Kidney epithelial cell (primary cell): ENCODE data around the gene AP3D1. TPM values are rescaled to one million over a fixed set of nuclear protein-coding genes. Genes with fewer than 3 reads are reported as not detected.

Experiments used
- DNase-seq: peaks from one replicate; pipeline ENCODE4 v3.0.0-alpha.2; 2010; ENCODE audit warnings: low read depth
- H3K27me3 ChIP-seq: 2 replicates; pipeline ENCODE4 v1.6.0; 2011; ENCODE audit warnings: low read length; ENCODE audit not compliant: control insufficient read depth, insufficient read depth
- H3K36me3 ChIP-seq: 2 replicates; pipeline ENCODE4 v1.5.1; 2011; ENCODE audit warnings: low read length; ENCODE audit not compliant: control insufficient read depth, insufficient read depth
- H3K4me3 ChIP-seq: 2 replicates; pipeline ENCODE4 v1.5.1; 2011; ENCODE audit warnings: low read depth, mild to moderate bottlenecking, control low read depth, low read length
- total RNA-seq: library from RNA; depleted of rRNA; stranded (reverse); fragments of >200 nt; gene quantifications from 2 replicates; pipeline ENCODE4 v1.2.3, GENCODE V29; 2015
- TF ChIP-seq, protein P1 (sequence below): IDR thresholded peaks from 2 replicates; pipeline ENCODE4 v1.5.1; 2011; ENCODE audit warnings: mild to moderate bottlenecking, moderate library complexity, low read length, control low read depth, inconsistent platforms; ENCODE audit not compliant: insufficient read depth, poor library complexity, severe bottlenecking

The AP3D1 gene
- total RNA-seq, 1 donor from 2014 or later = 178 TPM

DNA sequence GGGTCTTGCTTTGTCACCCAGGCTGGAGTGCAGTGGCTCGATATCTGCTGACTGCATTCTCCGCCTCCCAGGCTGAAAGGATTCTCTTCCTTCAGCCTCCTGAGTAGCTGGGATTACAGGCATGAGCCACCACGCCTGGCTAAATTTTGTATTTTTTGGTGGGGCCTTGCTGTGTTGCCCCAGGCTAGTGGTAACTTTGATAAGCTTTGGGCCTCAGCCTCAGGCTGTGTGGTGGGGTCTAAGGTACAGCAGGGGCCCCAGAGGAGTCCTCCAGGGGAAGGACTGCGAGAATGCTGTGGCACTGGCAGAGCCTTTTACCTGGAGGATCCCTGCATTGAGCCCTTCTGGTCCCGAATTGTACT, 19.6 kb upstream of the AP3D1 start:
- Histone ChIP-seq H3K36me3 (no peaks in the 10 kb centered on the region), H3K27me3 (no peaks in the 10 kb centered on the region), H3K4me3 (no peak overlapping the region)
- TF ChIP-seq, protein P1, sequence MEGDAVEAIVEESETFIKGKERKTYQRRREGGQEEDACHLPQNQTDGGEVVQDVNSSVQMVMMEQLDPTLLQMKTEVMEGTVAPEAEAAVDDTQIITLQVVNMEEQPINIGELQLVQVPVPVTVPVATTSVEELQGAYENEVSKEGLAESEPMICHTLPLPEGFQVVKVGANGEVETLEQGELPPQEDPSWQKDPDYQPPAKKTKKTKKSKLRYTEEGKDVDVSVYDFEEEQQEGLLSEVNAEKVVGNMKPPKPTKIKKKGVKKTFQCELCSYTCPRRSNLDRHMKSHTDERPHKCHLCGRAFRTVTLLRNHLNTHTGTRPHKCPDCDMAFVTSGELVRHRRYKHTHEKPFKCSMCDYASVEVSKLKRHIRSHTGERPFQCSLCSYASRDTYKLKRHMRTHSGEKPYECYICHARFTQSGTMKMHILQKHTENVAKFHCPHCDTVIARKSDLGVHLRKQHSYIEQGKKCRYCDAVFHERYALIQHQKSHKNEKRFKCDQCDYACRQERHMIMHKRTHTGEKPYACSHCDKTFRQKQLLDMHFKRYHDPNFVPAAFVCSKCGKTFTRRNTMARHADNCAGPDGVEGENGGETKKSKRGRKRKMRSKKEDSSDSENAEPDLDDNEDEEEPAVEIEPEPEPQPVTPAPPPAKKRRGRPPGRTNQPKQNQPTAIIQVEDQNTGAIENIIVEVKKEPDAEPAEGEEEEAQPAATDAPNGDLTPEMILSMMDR = no peak
- DNase-seq = no peak

- no peak for DNase-seq
- TF ChIP-seq, protein P1 = no peak
- H3K27me3 ChIP-seq = no peaks in the 10 kb centered on the region
- no peak overlapping the region for H3K4me3 ChIP-seq
- H3K36me3 ChIP-seq = no peaks in the 10 kb centered on the region
Observed at GRCh38 chr19:2170219-2170618, 18.9 kb upstream of the AP3D1 start.

- Histone ChIP-seq H3K4me3 (no peak overlapping the region), H3K36me3 (no peaks in the 10 kb centered on the region), H3K27me3 (no peaks in the 10 kb centered on the region)
- TF ChIP-seq, protein P1 = no peak
- DNase-seq = peak; percentile 97
Observed at GRCh38 chr19:2168619-2169424, 17.5 kb upstream of the AP3D1 start.

DNA sequence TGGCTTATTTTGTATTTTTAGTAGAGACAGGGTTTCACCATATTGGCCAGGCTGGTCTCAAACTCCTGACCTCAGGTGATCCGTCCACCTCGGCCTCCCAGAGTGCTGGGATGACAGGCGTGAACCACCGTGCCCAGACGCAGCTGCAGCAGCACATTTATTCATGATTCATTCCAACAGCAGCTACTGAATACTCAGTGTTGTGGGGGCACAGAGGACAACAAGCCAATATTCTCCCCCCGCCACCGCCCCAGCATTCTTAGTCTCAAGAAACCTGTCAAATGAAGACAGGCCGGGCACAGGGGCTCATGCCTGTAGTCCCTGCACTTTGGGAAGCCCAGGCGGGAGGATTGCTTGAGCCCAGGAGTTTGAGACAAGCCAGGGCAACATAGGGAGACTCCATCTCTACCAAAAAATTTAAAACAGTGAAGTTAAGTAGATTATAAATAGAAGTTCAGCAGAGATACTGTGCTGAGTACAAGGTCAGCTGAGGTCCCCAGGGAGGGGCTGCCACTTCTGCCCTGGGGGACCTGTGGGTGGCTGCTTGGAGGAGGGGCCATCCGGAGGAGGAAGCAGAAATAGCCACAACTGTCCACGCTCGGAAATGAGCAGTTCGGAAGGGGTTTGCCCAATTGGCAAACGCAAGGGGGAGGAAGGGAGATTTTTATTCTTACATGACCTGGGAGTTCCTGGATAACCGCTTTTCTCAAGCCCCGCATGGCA, 16.7 kb upstream of the AP3D1 start:
- Histone ChIP-seq H3K27me3 (no peaks in the 10 kb centered on the region), H3K4me3 (no peak overlapping the region), H3K36me3 (no peaks in the 10 kb centered on the region)
- no peak for DNase-seq
- TF ChIP-seq, protein P1 = no peak

GRCh38 chr19:2166741-2167738, 15.7 kb upstream of the AP3D1 start:
- Histone ChIP-seq H3K36me3 (no peaks in the 10 kb centered on the region), H3K27me3 (no peaks in the 10 kb centered on the region), H3K4me3 (no peak overlapping the region)
- DNase-seq = no peak
- TF ChIP-seq, protein P1 = no peak
